ENCODE measurements around the gene GEMIN5. TPM values are rescaled to one million over a fixed set of nuclear protein-coding genes. Genes with fewer than 3 reads are reported as not detected.

Gene GEMIN5
- total and polyA plus RNA-seq, 2 of the 8 experiments (the other 6 are each of a cell fraction or from before 2014, with no cell fraction given), result 12.8 to 47.0 TPM

DNA sequence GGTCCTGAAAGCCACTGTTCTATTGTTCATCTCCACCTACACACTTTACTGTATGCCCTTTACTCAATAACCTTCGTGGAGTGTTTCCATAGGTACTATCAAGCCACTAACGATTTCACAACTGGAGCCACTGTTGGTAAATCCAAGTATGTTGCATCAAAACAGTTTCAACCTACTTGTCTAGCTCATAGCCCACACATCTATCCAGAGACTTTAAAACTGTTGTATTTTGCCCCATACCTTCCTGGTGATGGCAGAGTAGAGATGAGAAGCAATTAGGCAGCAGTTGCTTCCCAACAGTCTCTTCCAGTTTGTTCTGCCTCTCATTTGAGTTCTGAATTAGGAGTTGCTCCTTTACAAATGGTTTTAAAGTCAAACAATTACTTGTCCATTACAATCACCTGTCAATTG is 88.2 kb downstream of the GEMIN5 start:
- 82% methylated on average over 2 of the region's 2 CpGs; no CpG with 5 or more reads in 1 of the 2 experiments for WGBS, 2 experiments (ENCODE audit: extremely low coverage in 1 of 2, insufficient coverage in 1 of 2, insufficient read length in 1 of 2, insufficient replicate concordance in 2 of 2, low coverage in 1 of 2, low lambda C conversion rate in 2 of 2, missing lambda C conversion rate in 1 of 2)
- no peak overlapping the region for H3K4ac ChIP-seq (replicated peaks; ENCODE audit: insufficient read length, low read depth, low read length)
- no peak overlapping the region for H3K27ac ChIP-seq (ENCODE audit: low read depth, low read length)
- H3K79me1 ChIP-seq (ENCODE audit: low read depth, low read length), result no peaks in the 10 kb centered on the region
- no peak overlapping the region for H3K14ac ChIP-seq (ENCODE audit: insufficient read length)
- peak overlapping the region; percentile 26 to 62 (median 55); a peak in 5 of 8 replicates for H3K4me3 ChIP-seq (ENCODE audit: extremely low read depth in 1 of 4, insufficient read depth in 2 of 4, low read depth in 3 of 4, low read length in 4 of 4)
- H3K4me2 ChIP-seq (ENCODE audit: insufficient read depth in 1 of 2, low read depth in 2 of 2, low read length in 2 of 2), result peak overlapping the region; percentile 52 to 90
- no peaks in the 10 kb centered on the region for H3K79me2 ChIP-seq (ENCODE audit: control insufficient read depth in 1 of 2, insufficient read depth in 2 of 2, low read length in 2 of 2)
- H2BK5ac ChIP-seq (ENCODE audit: low read depth, low read length), result no peak overlapping the region
- H4K91ac ChIP-seq (replicated peaks; ENCODE audit: insufficient read length, low read length), result no peak overlapping the region
- H4K5ac ChIP-seq (ENCODE audit: insufficient read length, low read depth, low read length), result no peak overlapping the region
- no peak overlapping the region for H2AK5ac ChIP-seq (ENCODE audit: low read depth, low read length)
- H3K9me3 ChIP-seq (ENCODE audit: insufficient read depth in 2 of 2, low read depth in 1 of 2, low read length in 1 of 2), result no peaks in the 10 kb centered on the region
- peak overlapping the region in 2 of 4 experiments; percentile 52 to 73; a peak in 2 of 7 replicates for H3K9ac ChIP-seq (replicated peaks in 1 of 4; ENCODE audit: extremely low read depth in 1 of 4, low read depth in 3 of 4, low read length in 3 of 4)
- POLR2A ChIA-PET (ENCODE audit: partially characterized antibody), result interaction anchor here (0.7 to 3.2 kb wide), 8 partner anchors 9 to 277 kb away, joined by 3 to 12 read pairs (median 4); partner anchors contain the start of gene CNOT8
- no peak overlapping the region for H3K56ac ChIP-seq (replicated peaks; ENCODE audit: insufficient read length, low read depth, low read length)
- no peak overlapping the region for H3K18ac ChIP-seq (ENCODE audit: extremely low read depth, low read length)
- H2BK12ac ChIP-seq (ENCODE audit: low read depth, low read length), result no peak overlapping the region
- no peaks in the 10 kb centered on the region; a peak in 2 of 8 replicates for H3K36me3 ChIP-seq (ENCODE audit: control insufficient read depth in 2 of 4, insufficient read depth in 4 of 4, low read length in 3 of 4)
- H2AFZ ChIP-seq (ENCODE audit: low read length), result no peak overlapping the region
- H2BK20ac ChIP-seq (ENCODE audit: low read length), result no peak overlapping the region
- H3K23ac ChIP-seq (ENCODE audit: insufficient read length), result no peak overlapping the region
- DNase-seq (ENCODE audit: low read depth in 1 of 2, low spot score in 2 of 2) (no peak), FAIRE-seq (no peak)
- no peak overlapping the region for H2BK120ac ChIP-seq (replicated peaks; ENCODE audit: low read depth, low read length)
- H2BK15ac ChIP-seq (ENCODE audit: low read length), result no peak overlapping the region
- CTCF ChIA-PET (ENCODE audit: partially characterized antibody), result interaction anchor here (0.8 to 2.5 kb wide), 4 partner anchors 9 to 160 kb away, joined by 3 to 7 read pairs (median 6); no protein-coding TSS in a partner anchor
- H3K27me3 ChIP-seq (replicated peaks in 1 of 4; ENCODE audit: control insufficient read depth in 3 of 4, extremely low read depth in 1 of 4, insufficient read depth in 3 of 4, low read length in 3 of 4), result no peaks in the 10 kb centered on the region
- no peaks in the 10 kb centered on the region for H4K20me1 ChIP-seq (replicated peaks in 1 of 2; ENCODE audit: control insufficient read depth in 1 of 2, insufficient read depth in 2 of 2, low read length in 2 of 2)
- no peak overlapping the region for H4K8ac ChIP-seq (ENCODE audit: extremely low read depth, insufficient read depth, low read length)
- peaks cover 0 to 7% (median 4%) of the 10 kb centered on the region in 4 experiments; a peak in 5 of 7 replicates for H3K4me1 ChIP-seq (replicated peaks in 1 of 4; ENCODE audit: control insufficient read depth in 3 of 4, insufficient read depth in 4 of 4, low read length in 3 of 4)
- no peaks in the 10 kb centered on the region for H3K23me2 ChIP-seq (ENCODE audit: low read depth, low read length)
- no peak for TF ChIP-seq RAD21 (IDR thresholded peaks at IDR 0.05 in 1 of 2, conservative IDR thresholded peaks at IDR 0.05 in 1 of 2; ENCODE audit: low read depth in 2 of 2, low read length in 2 of 2)
- TF ChIP-seq POLR2A (IDR thresholded peaks at IDR 0.05; ENCODE audit: control extremely low read depth in 1 of 2, low read depth in 2 of 2, low read length in 2 of 2), result no peak
- no peak for TF ChIP-seq SIX5 (IDR thresholded peaks at IDR 0.05; ENCODE audit: low read depth, low read length)
- no peak for TF ChIP-seq SIRT6 (IDR thresholded peaks at IDR 0.05; ENCODE audit: low read length)
- TF ChIP-seq JUND (IDR thresholded peaks at IDR 0.05; ENCODE audit: low read length), result no peak
- no peak for TF ChIP-seq RFX5 (IDR thresholded peaks at IDR 0.05; ENCODE audit: borderline replicate concordance, low read depth, low read length)
- TF ChIP-seq TBP (IDR thresholded peaks at IDR 0.05; ENCODE audit: low read depth, low read length), result no peak
- TF ChIP-seq CEBPB (IDR thresholded peaks at IDR 0.05; ENCODE audit: low read depth, low read length), result no peak
- TF ChIP-seq TAF7 (optimal IDR thresholded peaks at IDR 0.05; ENCODE audit: borderline replicate concordance, low read depth, low read length), result no peak
- no peak for TF ChIP-seq ATF2 (IDR thresholded peaks at IDR 0.05; ENCODE audit: low read length)

Measured in H1 (cell line).